Gastrocnemius medialis (tissue), 4 donors: Measurements from ENCODE around the gene TM2D3.

Experiments
- POLR2A ChIP-seq, 2 donors: fragments of 450-650 bp; IDR thresholded peaks; one replicate each; pipeline ENCODE4 v1.6.1; 2017; ENCODE audit warnings: antibody characterized with exemption in 2 of 2, mild to moderate bottlenecking in 2 of 2, moderate library complexity in 2 of 2
- TF ChIP-seq, protein P1 (sequence below), 5 experiments: fragments of 450-650 bp in 3 of 5; fragments of 200-600 bp in 2 of 5; sonication (generic) in 2 of 5; IDR thresholded peaks in 4 of 5; conservative IDR thresholded peaks in 1 of 5; 1 replicate in 4 of 5; 2 replicates in 1 of 5; pipeline ENCODE4 v1.5.1; 2016 to 2019; ENCODE audit warnings: antibody characterized with exemption in 5 of 5, mild to moderate bottlenecking in 3 of 5, moderate library complexity in 3 of 5

- TF ChIP-seq, protein P1, sequence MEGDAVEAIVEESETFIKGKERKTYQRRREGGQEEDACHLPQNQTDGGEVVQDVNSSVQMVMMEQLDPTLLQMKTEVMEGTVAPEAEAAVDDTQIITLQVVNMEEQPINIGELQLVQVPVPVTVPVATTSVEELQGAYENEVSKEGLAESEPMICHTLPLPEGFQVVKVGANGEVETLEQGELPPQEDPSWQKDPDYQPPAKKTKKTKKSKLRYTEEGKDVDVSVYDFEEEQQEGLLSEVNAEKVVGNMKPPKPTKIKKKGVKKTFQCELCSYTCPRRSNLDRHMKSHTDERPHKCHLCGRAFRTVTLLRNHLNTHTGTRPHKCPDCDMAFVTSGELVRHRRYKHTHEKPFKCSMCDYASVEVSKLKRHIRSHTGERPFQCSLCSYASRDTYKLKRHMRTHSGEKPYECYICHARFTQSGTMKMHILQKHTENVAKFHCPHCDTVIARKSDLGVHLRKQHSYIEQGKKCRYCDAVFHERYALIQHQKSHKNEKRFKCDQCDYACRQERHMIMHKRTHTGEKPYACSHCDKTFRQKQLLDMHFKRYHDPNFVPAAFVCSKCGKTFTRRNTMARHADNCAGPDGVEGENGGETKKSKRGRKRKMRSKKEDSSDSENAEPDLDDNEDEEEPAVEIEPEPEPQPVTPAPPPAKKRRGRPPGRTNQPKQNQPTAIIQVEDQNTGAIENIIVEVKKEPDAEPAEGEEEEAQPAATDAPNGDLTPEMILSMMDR (IDR thresholded peaks at IDR 0.05 in 4 of 5, conservative IDR thresholded peaks at IDR 0.05 in 1 of 5): no peak
- no peak for TF ChIP-seq POLR2A (IDR thresholded peaks at IDR 0.05)
These were observed 47.9 kb downstream of the TM2D3 start for GRCh38 chr15:101604124-101604874.
